Hepatocyte (in vitro differentiated cells): ENCODE results near the gene DDX10.

Experiments
- EZH2 ChIP-seq: fragments of 200-600 bp; sonication (generic); IDR thresholded peaks from 2 replicates; pipeline ENCODE4 v1.6.1; 2016; ENCODE audit warnings: antibody characterized with exemption, mild to moderate bottlenecking, borderline replicate concordance
- EZH2phosphoT487 ChIP-seq: fragments of 200-600 bp; sonication (generic); IDR thresholded peaks from one replicate; pipeline ENCODE4 v1.6.1; 2018; ENCODE audit warnings: antibody characterized with exemption, mild to moderate bottlenecking, low read depth, moderate library complexity; ENCODE audit not compliant: unreplicated experiment, severe bottlenecking
- TF ChIP-seq, protein P1 (sequence below): fragments of 200-600 bp; sonication (generic); IDR thresholded peaks from 2 replicates; pipeline ENCODE4 v1.5.1; 2016; ENCODE audit warnings: antibody characterized with exemption, mild to moderate bottlenecking; ENCODE audit not compliant: poor library complexity

DNA sequence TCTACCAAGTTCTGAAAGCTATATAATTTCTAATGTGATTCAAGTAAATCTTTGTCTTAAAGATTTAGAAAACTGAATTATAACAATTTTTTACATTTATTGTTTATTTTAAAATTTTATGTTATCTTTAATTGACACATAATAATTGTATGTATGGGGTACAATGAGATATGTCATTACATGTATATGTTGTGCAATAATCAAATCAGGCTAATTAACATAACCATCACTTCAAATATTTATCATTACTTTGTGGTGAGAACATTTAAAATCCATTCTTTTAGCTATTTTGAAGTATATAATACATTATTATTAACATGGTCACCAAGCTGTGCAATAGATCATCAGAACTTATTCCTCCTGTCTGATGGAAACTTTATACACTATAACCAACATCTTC is 181.1 kb downstream of the DDX10 start:
- TF ChIP-seq, protein P1, sequence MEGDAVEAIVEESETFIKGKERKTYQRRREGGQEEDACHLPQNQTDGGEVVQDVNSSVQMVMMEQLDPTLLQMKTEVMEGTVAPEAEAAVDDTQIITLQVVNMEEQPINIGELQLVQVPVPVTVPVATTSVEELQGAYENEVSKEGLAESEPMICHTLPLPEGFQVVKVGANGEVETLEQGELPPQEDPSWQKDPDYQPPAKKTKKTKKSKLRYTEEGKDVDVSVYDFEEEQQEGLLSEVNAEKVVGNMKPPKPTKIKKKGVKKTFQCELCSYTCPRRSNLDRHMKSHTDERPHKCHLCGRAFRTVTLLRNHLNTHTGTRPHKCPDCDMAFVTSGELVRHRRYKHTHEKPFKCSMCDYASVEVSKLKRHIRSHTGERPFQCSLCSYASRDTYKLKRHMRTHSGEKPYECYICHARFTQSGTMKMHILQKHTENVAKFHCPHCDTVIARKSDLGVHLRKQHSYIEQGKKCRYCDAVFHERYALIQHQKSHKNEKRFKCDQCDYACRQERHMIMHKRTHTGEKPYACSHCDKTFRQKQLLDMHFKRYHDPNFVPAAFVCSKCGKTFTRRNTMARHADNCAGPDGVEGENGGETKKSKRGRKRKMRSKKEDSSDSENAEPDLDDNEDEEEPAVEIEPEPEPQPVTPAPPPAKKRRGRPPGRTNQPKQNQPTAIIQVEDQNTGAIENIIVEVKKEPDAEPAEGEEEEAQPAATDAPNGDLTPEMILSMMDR = no peak
- TF ChIP-seq EZH2phosphoT487 (no peak), EZH2 (no peak)
